NCI-H82 treated with DMSO at 0.1 percent for 48 hours (cell line): ENCODE results near the gene BRAP.
"Not testable (repeated sequence)": the region's sequence is repeated elsewhere in the genome, so short reads cannot be mapped to it uniquely, and the experiment has no call there.

Experiments used
- DNase-seq: peaks from one replicate; lab custom pipeline; 2025; ENCODE audit not compliant: unreplicated experiment; lab: John Stamatoyannopoulos, UW

Gene BRAP

DNA sequence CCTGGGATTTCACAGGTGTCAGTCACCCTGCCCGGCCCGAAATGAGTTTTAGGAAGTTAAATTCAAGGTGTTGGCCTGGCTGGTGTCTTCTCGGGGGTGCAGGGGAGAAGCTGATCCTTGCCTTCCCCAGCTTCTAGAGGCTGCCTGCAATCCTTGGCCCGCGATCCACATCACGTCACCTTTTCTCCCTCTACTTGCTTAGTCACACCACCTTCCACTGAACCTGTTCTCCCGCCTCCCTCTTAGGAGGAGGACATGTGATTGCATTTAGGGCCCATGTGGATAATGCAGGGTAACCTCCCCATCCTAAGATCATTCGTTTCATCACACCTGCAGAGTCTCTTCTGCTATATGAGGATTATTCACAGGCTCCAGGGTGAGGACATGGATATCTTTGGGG is 61.2 kb downstream of the BRAP start:
- no peak for DNase-seq

DNA sequence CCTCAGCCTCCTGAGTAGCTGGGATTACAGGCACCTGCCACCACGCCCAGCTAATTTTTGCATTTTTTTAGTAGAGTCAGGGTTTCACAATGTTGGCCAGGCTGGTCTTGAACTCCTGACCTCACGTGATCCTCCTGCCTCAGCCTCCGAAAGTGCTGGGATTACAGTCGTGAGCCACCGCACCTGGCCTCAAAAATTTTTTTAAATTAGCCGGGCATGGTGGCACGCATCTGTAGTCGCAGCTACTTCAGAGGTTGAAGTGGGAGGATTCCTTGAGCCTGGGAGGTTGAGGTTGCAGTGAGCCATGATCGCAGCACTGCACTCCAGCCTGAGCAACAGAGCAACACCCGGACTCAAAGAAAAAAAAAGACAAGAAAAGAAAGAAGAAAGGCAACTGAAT is 67.9 kb downstream of the BRAP start:
- DNase-seq: not testable (repeated sequence)

DNA sequence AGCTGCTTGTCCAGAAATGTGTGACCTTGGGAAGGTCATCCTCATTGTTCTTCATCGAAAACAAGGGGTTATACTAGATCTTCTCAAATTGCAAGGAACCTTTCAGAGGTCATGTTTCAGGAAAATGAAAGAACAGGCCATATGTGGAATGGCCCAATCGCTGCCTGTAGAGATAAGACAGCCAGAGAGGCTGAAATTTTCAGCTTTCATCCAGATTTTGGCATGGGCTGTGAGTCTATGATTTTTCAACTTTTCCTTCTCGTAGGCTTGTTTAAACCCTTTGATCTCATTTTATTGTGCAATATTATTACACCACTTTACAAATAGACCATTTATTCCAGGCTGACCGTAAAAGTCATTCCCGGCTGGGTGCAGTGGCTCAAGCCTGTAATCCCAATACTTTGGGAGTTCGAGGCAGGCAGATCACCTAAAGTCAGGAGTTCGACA is 69.6 kb downstream of the BRAP start:
- DNase-seq: no peak

DNA sequence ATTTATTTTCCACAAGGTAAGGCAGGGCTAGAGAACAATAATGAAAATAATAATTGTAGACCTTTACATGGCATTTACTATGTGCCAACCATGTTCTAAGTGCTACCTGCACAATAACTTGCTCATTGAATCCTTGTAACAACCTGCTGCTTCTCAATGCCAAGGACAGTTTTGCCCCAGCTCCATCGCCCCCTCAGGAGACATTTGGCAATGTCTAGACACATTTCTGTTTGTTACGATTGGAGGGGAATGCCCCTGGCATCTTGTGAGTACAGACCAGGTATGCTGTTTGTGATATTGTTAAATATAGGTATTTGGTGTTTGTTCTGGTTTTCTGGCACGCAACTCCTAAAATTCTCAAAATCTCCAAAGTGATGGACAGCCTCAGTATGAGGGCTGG is 78.5 kb downstream of the BRAP start:
- no peak for DNase-seq

DNA sequence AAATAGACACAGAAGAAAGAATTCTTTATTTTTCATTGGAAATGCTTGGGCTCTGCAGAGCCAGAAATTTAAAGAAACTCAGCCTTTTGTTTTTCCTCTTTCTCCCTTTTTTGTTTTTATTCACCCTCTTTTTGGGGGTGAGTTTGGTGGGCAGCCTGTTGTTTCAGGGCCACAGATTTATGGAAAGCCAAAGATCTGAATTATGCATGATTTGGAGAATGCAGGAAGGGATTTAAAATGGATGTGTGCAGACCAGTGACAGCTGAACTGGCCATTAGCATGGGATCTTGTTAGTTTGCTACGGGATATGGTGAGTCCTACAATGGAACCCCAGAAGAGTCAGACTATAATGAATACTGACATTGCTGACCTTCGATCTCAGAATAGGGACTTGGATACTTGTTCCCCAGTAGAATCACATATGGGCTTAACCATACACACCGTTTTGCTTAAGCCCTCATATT is 79.0 kb downstream of the BRAP start:
- DNase-seq: no peak

DNA sequence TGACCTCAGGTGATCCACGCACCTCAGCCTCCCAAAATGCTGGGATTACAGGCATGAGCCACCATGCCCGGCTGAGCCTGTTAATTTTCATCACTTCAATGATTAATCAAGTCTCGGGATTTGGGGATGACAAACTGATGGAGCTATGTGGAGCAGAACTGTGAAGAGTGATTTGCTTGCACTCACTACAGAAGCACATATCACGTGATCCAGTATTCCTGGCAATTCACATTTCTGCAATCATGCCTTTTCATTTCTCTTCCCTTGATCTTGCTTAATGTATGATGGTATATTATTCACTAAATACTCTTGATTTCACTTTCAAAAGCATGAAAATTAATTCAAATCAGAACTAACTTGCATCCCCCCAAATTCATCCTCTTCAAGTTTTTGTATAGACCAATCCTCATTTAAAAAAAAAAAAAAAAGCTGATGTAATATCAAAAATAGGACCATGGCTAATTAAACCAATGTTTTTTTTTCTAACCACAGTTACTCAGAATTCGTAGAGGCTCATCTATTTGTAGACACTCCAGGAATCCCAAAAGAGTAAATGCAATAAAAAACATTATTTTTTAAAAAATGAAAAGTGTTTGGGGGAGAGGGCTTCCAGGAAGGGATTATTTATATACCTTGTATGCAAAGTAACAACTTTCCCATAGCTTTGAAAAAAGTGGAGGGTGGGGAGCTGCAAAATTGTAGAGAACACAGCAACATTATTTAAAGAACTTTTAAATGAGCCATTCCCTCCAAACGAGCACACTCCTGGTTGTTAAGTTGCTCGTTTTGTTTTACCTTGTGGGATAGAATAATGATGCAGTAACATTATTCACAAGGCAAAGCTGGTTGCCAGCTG is 79.6 kb downstream of the BRAP start:
- DNase-seq: no peak

DNA sequence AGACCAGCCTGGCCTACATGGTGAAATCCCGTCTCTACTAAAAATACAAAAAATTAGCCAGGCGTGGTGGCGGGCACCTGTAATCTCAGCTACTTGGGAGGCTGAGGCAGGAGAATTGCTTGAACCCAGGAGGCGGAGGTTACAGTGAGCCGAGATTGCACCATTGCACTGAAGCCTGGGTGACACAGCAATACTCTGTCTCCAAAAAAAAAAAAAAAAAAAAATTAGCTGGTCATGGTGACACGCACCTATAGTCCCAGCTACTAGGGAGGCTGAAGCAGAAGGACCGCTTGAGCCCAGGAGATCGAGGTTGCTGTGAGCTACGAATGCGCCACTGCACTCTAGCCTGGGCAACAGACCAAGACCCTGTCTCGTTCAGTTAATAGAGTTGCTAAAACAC is 82.9 kb downstream of the BRAP start:
- not testable (repeated sequence) for DNase-seq

DNA sequence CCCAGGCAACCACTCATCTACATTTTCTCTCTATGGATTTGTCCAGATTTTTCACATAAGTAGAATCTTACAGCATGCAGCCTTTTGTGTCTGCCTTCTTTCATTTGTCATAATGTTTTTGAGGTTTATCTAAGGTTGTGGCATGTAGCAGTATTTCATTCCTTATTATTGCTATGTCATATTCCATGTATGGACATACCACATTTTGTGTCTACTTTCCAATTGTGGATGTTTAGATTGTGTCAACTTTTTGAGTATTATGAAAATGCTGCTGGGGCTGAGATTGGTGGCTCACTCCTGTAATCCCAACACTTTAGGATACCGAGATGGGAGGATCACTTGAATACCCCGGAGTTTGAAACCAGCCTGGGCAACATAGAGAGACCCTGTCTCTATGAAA is 83.4 kb downstream of the BRAP start:
- no peak for DNase-seq

DNA sequence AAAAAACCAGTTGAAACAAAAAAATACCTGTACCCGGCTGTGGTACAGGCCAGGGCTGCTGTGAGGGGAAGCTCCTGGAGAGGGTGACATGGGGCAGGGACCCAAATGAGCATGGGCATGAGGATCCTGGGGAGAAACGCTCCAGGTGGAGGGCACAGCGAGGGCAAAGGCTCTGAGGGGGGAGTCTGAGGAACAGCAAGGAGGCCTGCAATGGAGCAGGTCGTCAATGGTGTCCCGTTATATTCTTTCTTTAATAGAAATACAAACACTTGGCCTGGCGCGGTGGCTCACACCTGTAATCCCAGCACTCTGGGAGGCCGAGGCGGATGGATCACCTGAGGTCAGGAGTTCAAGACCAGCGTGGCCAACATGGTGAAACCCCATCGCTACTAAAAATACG is 84.8 kb downstream of the BRAP start:
- DNase-seq: not testable (repeated sequence)

DNA sequence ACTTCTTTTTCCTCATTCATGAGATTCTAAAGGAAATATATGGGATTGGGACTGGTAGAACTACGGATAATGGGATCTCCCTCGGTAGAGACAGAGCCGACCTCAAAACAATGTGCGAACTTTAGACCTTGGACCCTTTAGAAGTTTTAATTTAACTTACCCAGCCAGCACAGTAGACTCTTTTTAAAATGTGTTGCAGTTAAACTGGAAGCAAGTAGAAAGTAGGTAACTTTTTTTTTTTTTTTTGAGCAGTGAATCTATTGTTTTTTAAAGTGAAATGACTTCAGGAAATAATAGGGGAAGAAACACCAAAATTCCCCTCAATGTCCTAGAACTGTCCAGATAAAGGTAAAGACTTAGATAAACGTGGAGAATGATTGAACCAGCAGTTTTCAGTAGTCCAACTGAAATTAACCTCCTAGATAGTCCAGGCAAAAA is 85.5 kb downstream of the BRAP start:
- DNase-seq: no peak

DNA sequence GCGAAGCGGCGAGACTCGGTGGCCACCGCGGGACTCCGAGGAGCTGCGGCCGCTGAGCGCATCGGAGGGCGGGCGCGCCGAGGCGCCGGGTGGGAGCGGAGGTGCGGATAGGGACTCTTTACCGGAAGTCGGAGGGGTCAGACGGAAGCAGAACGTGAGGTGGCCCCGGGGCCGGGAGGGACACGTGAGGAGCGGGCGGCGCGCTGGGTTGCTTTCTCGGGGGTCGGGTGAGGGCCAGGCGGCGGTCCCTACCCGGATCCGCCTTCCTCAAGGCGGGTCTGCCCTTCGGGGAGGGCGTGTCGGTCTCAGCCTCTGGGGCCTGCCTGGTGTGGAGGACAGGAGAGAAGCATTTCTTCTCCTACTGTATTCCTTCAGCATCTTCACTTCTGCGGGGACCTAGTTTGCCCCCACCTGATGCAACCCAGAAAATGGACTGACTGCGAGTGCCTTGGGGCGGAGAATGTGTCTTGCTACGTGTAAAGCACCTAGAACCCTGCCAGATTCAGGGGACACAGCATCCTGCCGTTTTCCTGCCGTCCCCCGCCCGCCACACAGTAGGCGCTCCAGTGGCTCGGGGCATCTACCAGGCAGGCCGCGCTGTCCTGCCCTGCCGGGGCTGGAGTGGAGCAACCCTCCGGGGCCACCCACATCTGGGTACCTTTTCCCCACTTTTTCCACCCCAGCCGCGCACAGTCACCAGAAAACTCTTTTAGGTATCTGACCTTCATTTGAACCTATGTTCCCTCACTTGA is 86.1 kb downstream of the BRAP start:
- peak; percentile 83 for DNase-seq

DNA sequence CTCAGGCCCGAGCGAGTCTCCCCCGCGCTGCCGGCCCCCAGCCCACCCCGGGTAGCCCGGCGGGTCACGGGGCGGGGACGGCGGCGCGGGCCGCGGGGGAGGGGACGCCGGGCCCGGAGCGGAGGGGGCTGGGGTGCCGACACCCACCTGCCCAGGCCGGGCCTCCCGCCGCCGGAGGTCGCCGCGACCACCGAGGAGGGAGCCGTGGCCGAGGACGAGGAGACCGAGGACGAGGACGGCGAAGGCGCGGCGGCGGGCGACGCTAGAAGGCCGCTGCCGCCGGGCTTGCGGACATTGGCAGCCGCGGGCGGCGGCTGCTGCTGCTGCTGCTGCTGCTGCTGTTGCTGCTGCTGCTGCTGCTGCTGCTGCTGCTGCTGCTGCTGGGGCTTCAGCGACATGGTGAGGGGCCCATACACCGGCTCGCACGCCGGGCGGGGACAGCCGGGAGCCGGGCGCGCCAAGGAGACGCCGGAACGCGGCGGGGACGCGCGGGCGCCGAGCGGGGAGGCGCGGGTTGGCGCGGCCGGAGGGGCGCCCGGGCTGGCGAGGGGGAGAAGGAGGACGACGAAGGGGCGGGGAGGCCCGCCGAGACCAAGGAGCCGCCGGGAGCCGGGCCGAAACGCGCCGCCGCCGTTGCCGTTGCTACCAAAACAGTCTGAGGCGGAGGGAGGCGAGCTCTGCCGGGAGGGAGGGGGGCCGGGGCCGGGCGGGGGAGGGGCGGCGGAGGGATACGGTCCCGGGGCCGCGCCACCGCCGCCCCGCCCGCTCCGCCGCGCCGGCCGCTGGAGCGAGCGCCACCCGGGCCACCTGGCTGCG is 86.9 kb downstream of the BRAP start, which contains the start of gene ATXN2:
Gene ATXN2 (minus strand): TSS at position 679 of the 816 bp plus-strand sequence. CDS start 281 bp downstream, at position 398.
- DNase-seq: peak; percentile 40

DNA sequence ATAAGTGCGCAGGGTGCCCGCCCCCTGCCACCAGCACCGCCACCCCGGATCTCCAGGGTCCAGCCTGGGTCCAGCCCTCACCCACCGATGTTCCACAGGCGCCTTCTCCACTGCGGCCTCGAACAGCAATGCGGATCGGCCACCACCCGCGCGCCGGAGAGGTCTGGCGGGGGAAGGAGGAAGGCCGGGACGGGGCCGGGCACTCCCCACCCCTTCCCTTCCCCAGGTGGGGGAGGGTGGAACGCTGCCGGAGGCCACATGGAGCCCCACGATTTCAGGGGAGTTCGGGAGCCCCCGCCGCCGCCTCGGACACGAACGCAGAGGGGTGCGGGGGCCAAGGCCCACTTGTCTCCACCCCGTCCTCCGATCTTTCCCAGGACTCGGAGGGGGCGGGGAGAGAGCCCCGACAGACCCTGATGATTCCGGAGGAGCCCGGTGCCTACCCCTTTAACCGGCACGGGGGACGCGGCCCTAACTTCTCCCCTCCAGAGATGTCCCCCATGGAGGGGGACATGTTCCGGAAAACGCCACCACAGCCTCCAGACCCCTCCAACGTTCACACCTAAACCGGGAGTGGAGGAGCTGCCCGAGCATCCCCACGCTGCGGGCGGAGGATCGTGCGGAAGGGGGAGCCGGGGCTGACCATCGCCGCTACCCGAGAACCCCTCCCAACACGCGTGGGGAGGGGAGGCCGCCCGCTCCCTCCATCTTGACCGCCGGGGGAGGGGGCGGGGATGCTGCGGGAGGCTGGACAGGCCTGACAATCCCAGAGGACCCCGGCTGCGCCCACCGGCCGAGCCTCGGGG is 87.7 kb downstream of the BRAP start:
- DNase-seq: no peak

DNA sequence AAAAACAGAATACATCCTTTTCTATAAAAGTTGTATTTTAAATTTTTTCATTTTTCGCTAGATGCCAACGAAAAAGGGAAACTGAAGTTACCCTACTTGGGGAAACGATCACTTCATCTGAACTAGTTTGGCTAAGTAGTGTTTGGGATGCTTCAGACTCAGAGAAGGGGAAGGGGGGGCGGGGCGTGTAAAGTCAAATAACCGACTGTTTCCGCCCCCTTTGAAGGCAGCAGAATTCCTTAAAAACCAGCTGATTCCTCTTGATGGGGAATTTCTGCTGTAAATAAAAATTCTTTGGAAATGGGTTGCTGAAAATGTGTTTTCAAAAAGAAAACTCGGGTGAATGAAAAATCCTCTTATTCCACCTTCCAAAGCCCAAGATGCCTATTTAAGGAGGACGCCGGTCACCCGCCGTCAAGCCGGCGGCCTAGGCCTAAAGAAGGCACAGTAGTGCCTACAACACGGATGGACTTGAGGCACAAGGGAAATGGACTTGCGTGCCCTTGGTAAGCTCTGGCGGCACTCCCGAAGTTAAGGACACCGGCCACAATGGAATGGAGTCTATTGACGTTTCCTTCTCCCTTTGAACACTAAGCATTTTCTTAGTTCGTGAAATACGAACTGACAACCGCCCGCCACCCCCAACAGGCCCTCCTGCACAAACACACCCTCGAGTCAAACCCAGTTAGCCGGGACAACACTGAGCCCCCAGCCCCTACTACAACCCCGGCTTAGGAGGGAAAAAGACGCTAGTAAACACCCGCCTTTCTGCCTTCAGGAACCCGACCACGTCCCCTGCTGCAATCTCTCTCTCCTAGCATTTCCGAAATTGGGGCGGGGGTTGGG is 88.5 kb downstream of the BRAP start:
- DNase-seq: peak; percentile 30

DNA sequence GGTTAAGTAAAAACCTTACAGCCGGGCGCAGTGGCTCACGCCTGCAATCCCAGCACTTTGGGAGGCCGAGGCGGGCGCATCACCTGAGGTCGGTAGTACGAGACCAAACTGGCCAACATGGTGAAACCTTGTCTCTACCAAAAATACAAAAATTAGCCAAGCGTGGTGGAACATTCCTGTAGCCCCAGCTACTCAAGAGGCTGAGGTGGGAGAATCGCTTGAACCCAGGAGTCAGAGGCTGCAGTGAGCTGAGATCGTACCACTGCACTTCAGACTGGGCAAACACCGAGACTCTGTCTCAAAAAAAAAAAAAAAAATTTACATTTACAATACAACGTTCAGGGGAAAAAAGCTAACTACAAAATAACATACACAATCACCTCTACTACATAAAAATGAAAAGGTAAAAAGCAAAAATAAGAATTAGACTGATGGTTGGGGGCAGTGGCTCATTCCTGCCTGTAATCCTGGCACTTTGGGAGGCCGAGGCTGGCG is 90.4 kb downstream of the BRAP start:
- DNase-seq: not testable (repeated sequence)
